Trophoblast cell (in vitro differentiated cells and primary cell): ENCODE data around the gene PROZ.

Experiments
- DNase-seq, 2 donors: peaks; one replicate each; pipeline ENCODE4 v3.0.0-alpha.2; 2016
- H2AFZ ChIP-seq: 2 replicates; pipeline ENCODE4 v1.6.1; 2013; ENCODE audit warnings: low read length, moderate library complexity, mild to moderate bottlenecking; ENCODE audit not compliant: insufficient read depth, poor library complexity
- H2AK5ac ChIP-seq: 2 replicates; pipeline ENCODE4 v1.6.1; 2013; ENCODE audit warnings: mild to moderate bottlenecking, low read length
- H2BK120ac ChIP-seq: 2 replicates; pipeline ENCODE4 v1.6.1; 2013; ENCODE audit warnings: low read length, mild to moderate bottlenecking, moderate library complexity; ENCODE audit not compliant: insufficient read depth, poor library complexity
- H2BK12ac ChIP-seq: 2 replicates; pipeline ENCODE4 v1.6.1; 2013; ENCODE audit warnings: mild to moderate bottlenecking, low read length, moderate library complexity
- H2BK5ac ChIP-seq: 2 replicates; pipeline ENCODE4 v1.6.1; 2013; ENCODE audit warnings: low read length, low read depth, moderate library complexity, mild to moderate bottlenecking; ENCODE audit not compliant: poor library complexity
- H3K14ac ChIP-seq: 2 replicates; pipeline ENCODE4 v1.6.1; 2013; ENCODE audit warnings: mild to moderate bottlenecking, low read length
- H3K18ac ChIP-seq: 2 replicates; pipeline ENCODE4 v1.6.1; 2013; ENCODE audit warnings: mild to moderate bottlenecking, low read length
- H3K23ac ChIP-seq: 2 replicates; pipeline ENCODE4 v1.6.1; 2013; ENCODE audit warnings: low read length
- H3K27ac ChIP-seq: 2 replicates; pipeline ENCODE4 v1.5.1; 2013; ENCODE audit warnings: low read depth, mild to moderate bottlenecking, inconsistent platforms, low read length, moderate library complexity
- H3K27me3 ChIP-seq: 2 replicates; pipeline ENCODE4 v1.6.1; 2013; ENCODE audit warnings: inconsistent platforms, mild to moderate bottlenecking, low read length, moderate library complexity; ENCODE audit not compliant: insufficient read depth
- H3K36me3 ChIP-seq, 2 experiments: 1 replicate in 1 of 2; 2 replicates in 1 of 2; pipeline ENCODE4 v1.6.1; 2013; ENCODE audit warnings: low read length in 2 of 2, mild to moderate bottlenecking in 2 of 2, moderate library complexity in 1 of 2; ENCODE audit not compliant: insufficient read depth in 2 of 2, control insufficient read depth in 1 of 2
- H3K4ac ChIP-seq: 2 replicates; pipeline ENCODE4 v1.6.1; 2013; ENCODE audit warnings: low read depth, mild to moderate bottlenecking, low read length, moderate library complexity
- H3K4me1 ChIP-seq, 2 experiments: 1 replicate in 1 of 2; 2 replicates in 1 of 2; pipeline ENCODE4 v1.6.1; 2013; ENCODE audit warnings: low read length in 2 of 2, mild to moderate bottlenecking in 2 of 2, moderate library complexity in 1 of 2; ENCODE audit not compliant: insufficient read depth in 2 of 2, control insufficient read depth in 1 of 2
- H3K4me2 ChIP-seq: 2 replicates; pipeline ENCODE4 v1.6.1; 2013; ENCODE audit warnings: inconsistent platforms, mild to moderate bottlenecking, low read length, moderate library complexity
- H3K4me3 ChIP-seq: 2 replicates; pipeline ENCODE4 v1.5.1; 2013; ENCODE audit warnings: mild to moderate bottlenecking, low read depth, low read length, inconsistent platforms
- H3K79me1 ChIP-seq: one replicate; pipeline ENCODE4 v1.6.1; 2013; ENCODE audit warnings: low read length
- H3K79me2 ChIP-seq: 2 replicates; pipeline ENCODE4 v1.6.1; 2013; ENCODE audit warnings: low read length, mild to moderate bottlenecking; ENCODE audit not compliant: control insufficient read depth, insufficient read depth, poor library complexity
- H3K9ac ChIP-seq: 2 replicates; pipeline ENCODE4 v1.6.1; 2013; ENCODE audit warnings: mild to moderate bottlenecking, low read length
- H3K9me3 ChIP-seq: 2 replicates; pipeline ENCODE4 v1.6.1; 2013; ENCODE audit warnings: low read depth, mild to moderate bottlenecking, control low read depth, inconsistent platforms, low read length; ENCODE audit not compliant: insufficient read depth
- H4K12ac ChIP-seq: 2 replicates; pipeline ENCODE4 v1.6.1; 2013; ENCODE audit warnings: low read depth, mild to moderate bottlenecking, low read length, moderate library complexity
- H4K8ac ChIP-seq: 2 replicates; pipeline ENCODE4 v1.6.1; 2013; ENCODE audit warnings: low read depth, mild to moderate bottlenecking, low read length, moderate library complexity
- H4K91ac ChIP-seq: one replicate; pipeline ENCODE4 v1.6.1; 2013; ENCODE audit warnings: low read depth, mild to moderate bottlenecking, low read length, moderate library complexity
- WGBS: extraction: QIAGEN DNeasy Blood & Tissue Kit; methylation state at CpG from one replicate; pipeline ENCODE4 v1.1.7; 2013; ENCODE audit warnings: missing lambda C conversion rate; ENCODE audit not compliant: insufficient read length, insufficient coverage; ENCODE audit errors: extremely low coverage; 5-methylcytosine and 5-hydroxymethylcytosine counted together

The PROZ gene

GRCh38 chr13:113119166-113119821 is 39.2 kb upstream of the PROZ start:
- Histone ChIP-seq H2BK120ac (no peak overlapping the region), H3K36me3 (no peaks in the 10 kb centered on the region), H3K79me2 (no peaks in the 10 kb centered on the region), H4K91ac (no peak overlapping the region), H3K27me3 (no peaks in the 10 kb centered on the region), H3K4me2 (no peak overlapping the region), H2BK12ac (no peak overlapping the region), H3K9me3 (peaks cover 9% of the 10 kb centered on the region), H3K27ac (no peak overlapping the region), H2AFZ (no peak overlapping the region), H3K14ac (no peak overlapping the region), H4K12ac (no peak overlapping the region), H3K18ac (no peak overlapping the region), H4K8ac (no peak overlapping the region), H3K4me3 (peak overlapping the region; percentile 38), H2AK5ac (no peak overlapping the region), H3K9ac (no peak overlapping the region), H2BK5ac (no peak overlapping the region), H3K23ac (no peak overlapping the region), H3K4ac (no peak overlapping the region), H3K79me1 (no peaks in the 10 kb centered on the region), H3K4me1 (peaks cover 4 to 6% of the 10 kb centered on the region in 2 experiments)
- WGBS = no CpG with 5 or more reads among the region's 16 CpGs
- no peak for DNase-seq

DNA sequence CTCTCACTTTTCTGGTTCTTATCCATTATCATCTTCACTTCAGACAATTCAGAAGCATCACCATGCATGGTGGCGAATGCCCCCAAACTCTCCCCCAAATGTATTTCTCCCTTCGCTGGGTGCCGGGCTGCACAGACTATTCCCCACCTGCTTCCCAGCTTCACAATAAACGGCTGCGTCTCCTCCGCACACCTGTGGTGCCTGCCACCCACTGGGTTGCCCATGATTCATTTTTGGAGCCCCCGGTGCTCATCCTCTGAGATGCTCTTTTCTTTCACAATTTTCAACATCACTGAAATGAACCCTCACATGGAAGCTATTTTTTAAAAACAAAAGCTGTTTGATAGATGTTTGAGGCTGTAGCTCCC is 38.6 kb upstream of the PROZ start:
- Histone ChIP-seq H3K27me3 (no peaks in the 10 kb centered on the region), H2BK12ac (no peak overlapping the region), H3K27ac (no peak overlapping the region), H3K18ac (no peak overlapping the region), H3K79me1 (no peaks in the 10 kb centered on the region), H3K36me3 (no peaks in the 10 kb centered on the region), H3K4ac (no peak overlapping the region), H3K4me2 (no peak overlapping the region), H3K4me1 (peaks cover 4 to 6% of the 10 kb centered on the region in 2 experiments), H2AFZ (no peak overlapping the region), H4K12ac (no peak overlapping the region), H4K8ac (no peak overlapping the region), H2BK5ac (no peak overlapping the region), H4K91ac (no peak overlapping the region), H3K79me2 (no peaks in the 10 kb centered on the region), H2AK5ac (no peak overlapping the region), H2BK120ac (no peak overlapping the region), H3K23ac (no peak overlapping the region), H3K4me3 (no peak overlapping the region), H3K14ac (no peak overlapping the region), H3K9me3 (peaks cover 6% of the 10 kb centered on the region), H3K9ac (no peak overlapping the region)
- WGBS = no CpG with 5 or more reads among the region's 7 CpGs
- no peak for DNase-seq

DNA sequence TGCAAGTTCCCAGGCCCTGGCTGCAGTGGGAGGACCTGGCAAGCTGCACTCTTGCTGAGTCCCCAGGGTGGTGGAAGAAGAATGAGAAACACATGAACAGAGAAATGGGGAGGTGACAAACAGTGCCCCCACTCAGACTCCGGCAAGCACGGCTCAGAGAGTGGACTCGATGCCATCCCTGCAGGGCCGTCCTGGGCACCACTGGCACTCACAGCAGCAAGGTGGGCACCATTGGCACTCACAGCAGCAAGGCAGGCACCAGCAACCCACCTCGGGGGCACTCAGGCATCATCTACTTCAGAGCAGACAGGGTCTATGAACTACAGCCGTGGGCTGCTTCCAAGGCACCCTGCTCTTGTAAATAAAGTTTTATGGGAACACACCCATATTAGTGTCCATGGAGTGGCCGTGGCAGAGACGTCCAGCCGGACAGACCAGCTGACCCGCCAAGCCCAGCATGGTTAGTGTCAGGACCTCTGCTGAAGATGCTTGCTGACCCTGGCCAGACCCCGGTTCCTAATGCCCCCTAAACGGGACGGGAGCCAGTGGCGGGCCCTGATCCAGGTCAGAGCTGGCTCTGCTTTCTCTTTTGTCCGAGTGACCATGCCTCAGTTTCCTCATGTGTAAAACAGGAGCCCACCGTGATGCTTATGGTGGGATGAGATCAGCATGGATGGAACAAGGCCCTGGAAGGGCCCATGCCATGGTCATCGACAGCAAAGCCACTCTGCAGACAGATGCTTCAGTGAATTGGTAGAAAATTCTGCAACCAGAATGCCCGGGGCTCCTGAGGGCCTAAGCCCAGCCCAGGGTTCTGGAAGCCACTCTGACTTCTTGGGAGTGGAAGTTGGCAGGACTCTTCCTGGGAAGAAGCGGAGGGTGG is 37.9 kb upstream of the PROZ start:
- no peak overlapping the region for H2BK5ac ChIP-seq
- WGBS = no CpG with 5 or more reads among the region's 19 CpGs
- no peak for DNase-seq
- no peak overlapping the region for H3K9ac ChIP-seq
- no peak overlapping the region for H3K27ac ChIP-seq
- no peak overlapping the region for H3K14ac ChIP-seq
- H3K4me2 ChIP-seq = no peak overlapping the region
- peaks cover 4 to 6% of the 10 kb centered on the region in 2 experiments for H3K4me1 ChIP-seq
- no peak overlapping the region for H2BK120ac ChIP-seq
- H2AK5ac ChIP-seq = no peak overlapping the region
- no peak overlapping the region for H3K18ac ChIP-seq
- H3K4ac ChIP-seq = no peak overlapping the region
- no peak overlapping the region for H2AFZ ChIP-seq
- H4K12ac ChIP-seq = no peak overlapping the region
- no peaks in the 10 kb centered on the region for H3K79me1 ChIP-seq
- H4K8ac ChIP-seq = no peak overlapping the region
- peaks cover 5% of the 10 kb centered on the region for H3K9me3 ChIP-seq
- H3K79me2 ChIP-seq = no peaks in the 10 kb centered on the region
- H4K91ac ChIP-seq = no peak overlapping the region
- H3K23ac ChIP-seq = no peak overlapping the region
- no peak overlapping the region for H2BK12ac ChIP-seq
- no peaks in the 10 kb centered on the region for H3K36me3 ChIP-seq
- H3K4me3 ChIP-seq = no peak overlapping the region
- H3K27me3 ChIP-seq = no peaks in the 10 kb centered on the region

DNA sequence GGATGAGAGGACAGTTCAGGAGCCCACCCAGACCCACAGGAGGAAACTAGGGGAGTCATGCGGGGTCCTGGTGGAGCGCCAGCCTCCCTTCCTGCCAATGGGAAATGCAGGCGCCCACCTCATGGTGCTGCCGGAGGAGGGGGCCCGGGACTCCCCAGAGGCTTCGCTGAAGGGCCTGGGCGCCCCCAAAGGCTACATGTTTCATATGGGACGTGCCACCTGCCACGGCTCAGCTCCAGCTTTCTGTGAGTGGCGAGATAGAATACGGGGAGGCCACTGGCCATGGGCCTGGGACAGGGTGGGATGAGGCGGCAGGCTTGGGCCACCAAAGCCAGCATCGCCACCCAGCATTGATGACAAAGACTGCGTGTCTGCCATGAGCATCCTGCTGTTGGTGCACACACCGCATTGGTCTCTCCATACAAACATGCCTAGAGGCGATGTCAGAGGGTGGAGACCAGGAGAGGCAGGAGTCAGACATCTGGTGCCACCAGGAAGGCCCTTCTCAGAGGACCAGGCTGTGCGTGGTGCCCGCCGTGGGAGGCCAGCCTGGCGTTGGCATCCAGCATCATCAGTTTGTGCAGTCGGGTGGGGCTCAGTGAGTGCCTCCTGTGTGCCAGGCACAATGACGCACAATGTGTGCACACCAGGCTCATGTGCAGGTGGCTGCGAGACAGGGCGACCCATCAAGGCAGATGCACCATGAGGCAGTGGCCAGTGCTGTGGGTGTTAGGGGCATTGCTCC is 37.1 kb upstream of the PROZ start:
- H3K4me3 ChIP-seq = no peak overlapping the region
- H3K9ac ChIP-seq = no peak overlapping the region
- no peak overlapping the region for H4K8ac ChIP-seq
- H3K79me1 ChIP-seq = no peaks in the 10 kb centered on the region
- no peak overlapping the region for H2BK5ac ChIP-seq
- no peak overlapping the region for H3K4ac ChIP-seq
- no peak for DNase-seq
- no peaks in the 10 kb centered on the region for H3K36me3 ChIP-seq
- H2AK5ac ChIP-seq = no peak overlapping the region
- H3K14ac ChIP-seq = no peak overlapping the region
- H3K27me3 ChIP-seq = no peaks in the 10 kb centered on the region
- no peak overlapping the region for H2AFZ ChIP-seq
- no peak overlapping the region for H3K18ac ChIP-seq
- no peak overlapping the region for H4K12ac ChIP-seq
- peaks cover 4 to 6% of the 10 kb centered on the region in 2 experiments for H3K4me1 ChIP-seq
- H3K27ac ChIP-seq = no peak overlapping the region
- no peak overlapping the region for H2BK12ac ChIP-seq
- H3K9me3 ChIP-seq = peaks cover 4% of the 10 kb centered on the region
- WGBS = no CpG with 5 or more reads among the region's 24 CpGs
- no peaks in the 10 kb centered on the region for H3K79me2 ChIP-seq
- no peak overlapping the region for H2BK120ac ChIP-seq
- H4K91ac ChIP-seq = no peak overlapping the region
- H3K4me2 ChIP-seq = no peak overlapping the region
- no peak overlapping the region for H3K23ac ChIP-seq
